ENCODE data around the gene NEK6.

Gene NEK6

GRCh38 chr9:124388275-124389048, 130.7 kb downstream of the NEK6 start:
- DNase-seq, result no peak

- no peak for DNase-seq
Observed at GRCh38 chr9:124389146-124389939, 131.6 kb downstream of the NEK6 start.

- no peak for DNase-seq
Observed at GRCh38 chr9:124390794-124391658, 133.3 kb downstream of the NEK6 start.

GRCh38 chr9:124392254-124392870, 134.6 kb downstream of the NEK6 start:
- no peak for DNase-seq

- DNase-seq, result no peak
Observed at GRCh38 chr9:124392871-124393460, 135.2 kb downstream of the NEK6 start.

GRCh38 chr9:124394167-124394566, 136.4 kb downstream of the NEK6 start:
- DNase-seq, result no peak

- no peak for DNase-seq
Observed at GRCh38 chr9:124394596-124394995, 136.8 kb downstream of the NEK6 start.

GRCh38 chr9:124395826-124396225, 138.1 kb downstream of the NEK6 start:
- DNase-seq, result no peak

GRCh38 chr9:124398191-124398935, 140.6 kb downstream of the NEK6 start:
- DNase-seq, result no peak

- no peak for DNase-seq
Observed at GRCh38 chr9:124399323-124399967, 141.7 kb downstream of the NEK6 start.

- DNase-seq, result no peak
Observed at GRCh38 chr9:124399968-124400940, 142.5 kb downstream of the NEK6 start.
